Measurements from ENCODE around the gene PIMREG.

DNA sequence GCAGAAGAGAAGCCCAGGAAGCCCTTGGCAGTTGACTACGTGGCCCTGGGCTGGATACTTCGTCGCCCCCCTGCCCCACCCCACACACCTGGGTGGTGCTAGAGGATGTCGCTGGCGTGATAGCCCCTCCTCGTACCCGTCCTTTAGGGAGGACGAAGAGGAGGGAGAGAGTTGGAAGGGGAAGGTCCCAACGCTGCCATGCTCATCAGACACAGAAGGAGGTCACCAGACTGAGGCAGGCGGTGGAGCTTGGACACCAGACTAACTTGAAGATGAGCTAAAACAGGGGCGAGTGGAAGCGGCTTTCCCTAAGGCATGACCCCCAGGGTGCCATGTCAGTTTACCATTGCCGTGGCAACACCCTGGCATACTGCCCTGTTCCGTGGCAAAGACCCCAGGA lies 20.3 kb upstream of the PIMREG start:
- TF ChIP-seq GATA3 (IDR thresholded peaks at IDR 0.05; ENCODE audit: borderline replicate concordance) (no peak), ZSCAN20 (CRISPR knock-in tag; IDR thresholded peaks at IDR 0.05) (no peak), CTCF (IDR thresholded peaks at IDR 0.05) (no peak), CEBPB (IDR thresholded peaks at IDR 0.05) (no peak), MAFK (IDR thresholded peaks at IDR 0.05; ENCODE audit: partially characterized antibody) (no peak), HOXB5 (CRISPR knock-in tag; IDR thresholded peaks at IDR 0.05) (no peak), ZNF302 (CRISPR knock-in tag; IDR thresholded peaks at IDR 0.05) (no peak), RAD21 (conservative IDR thresholded peaks at IDR 0.05 in 1 of 2, IDR thresholded peaks at IDR 0.05 in 1 of 2) (no peak)
- TF ChIP-seq, protein P1, sequence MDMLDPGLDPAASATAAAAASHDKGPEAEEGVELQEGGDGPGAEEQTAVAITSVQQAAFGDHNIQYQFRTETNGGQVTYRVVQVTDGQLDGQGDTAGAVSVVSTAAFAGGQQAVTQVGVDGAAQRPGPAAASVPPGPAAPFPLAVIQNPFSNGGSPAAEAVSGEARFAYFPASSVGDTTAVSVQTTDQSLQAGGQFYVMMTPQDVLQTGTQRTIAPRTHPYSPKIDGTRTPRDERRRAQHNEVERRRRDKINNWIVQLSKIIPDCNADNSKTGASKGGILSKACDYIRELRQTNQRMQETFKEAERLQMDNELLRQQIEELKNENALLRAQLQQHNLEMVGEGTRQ (IDR thresholded peaks at IDR 0.05) = no peak

Measured in A549 (cell line).